Measurements from ENCODE around the gene MUC6.

Gene MUC6

GRCh38 chr11:1034001-1034400 lies 2.5 kb downstream of the MUC6 start:
- no peak for TF ChIP-seq TCF12 (IDR thresholded peaks at IDR 0.05; ENCODE audit: low read depth)
- no peak for TF ChIP-seq TAF1 (IDR thresholded peaks at IDR 0.05; ENCODE audit: low read depth)
- TF ChIP-seq, protein P1, sequence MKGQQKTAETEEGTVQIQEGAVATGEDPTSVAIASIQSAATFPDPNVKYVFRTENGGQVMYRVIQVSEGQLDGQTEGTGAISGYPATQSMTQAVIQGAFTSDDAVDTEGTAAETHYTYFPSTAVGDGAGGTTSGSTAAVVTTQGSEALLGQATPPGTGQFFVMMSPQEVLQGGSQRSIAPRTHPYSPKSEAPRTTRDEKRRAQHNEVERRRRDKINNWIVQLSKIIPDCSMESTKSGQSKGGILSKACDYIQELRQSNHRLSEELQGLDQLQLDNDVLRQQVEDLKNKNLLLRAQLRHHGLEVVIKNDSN (IDR thresholded peaks at IDR 0.05): no peak
- TF ChIP-seq, protein P2, sequence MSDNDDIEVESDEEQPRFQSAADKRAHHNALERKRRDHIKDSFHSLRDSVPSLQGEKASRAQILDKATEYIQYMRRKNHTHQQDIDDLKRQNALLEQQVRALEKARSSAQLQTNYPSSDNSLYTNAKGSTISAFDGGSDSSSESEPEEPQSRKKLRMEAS (IDR thresholded peaks at IDR 0.05): no peak
- TF ChIP-seq CEBPB (IDR thresholded peaks at IDR 0.05): no peak
- no peak for TF ChIP-seq EGR1 (IDR thresholded peaks at IDR 0.05)
- no peak for TF ChIP-seq CREB1 (IDR thresholded peaks at IDR 0.05; ENCODE audit: low read depth)
- no peak for TF ChIP-seq TEAD4 (IDR thresholded peaks at IDR 0.05)
- TF ChIP-seq NFIC (IDR thresholded peaks at IDR 0.05): no peak
- TF ChIP-seq, protein P3, sequence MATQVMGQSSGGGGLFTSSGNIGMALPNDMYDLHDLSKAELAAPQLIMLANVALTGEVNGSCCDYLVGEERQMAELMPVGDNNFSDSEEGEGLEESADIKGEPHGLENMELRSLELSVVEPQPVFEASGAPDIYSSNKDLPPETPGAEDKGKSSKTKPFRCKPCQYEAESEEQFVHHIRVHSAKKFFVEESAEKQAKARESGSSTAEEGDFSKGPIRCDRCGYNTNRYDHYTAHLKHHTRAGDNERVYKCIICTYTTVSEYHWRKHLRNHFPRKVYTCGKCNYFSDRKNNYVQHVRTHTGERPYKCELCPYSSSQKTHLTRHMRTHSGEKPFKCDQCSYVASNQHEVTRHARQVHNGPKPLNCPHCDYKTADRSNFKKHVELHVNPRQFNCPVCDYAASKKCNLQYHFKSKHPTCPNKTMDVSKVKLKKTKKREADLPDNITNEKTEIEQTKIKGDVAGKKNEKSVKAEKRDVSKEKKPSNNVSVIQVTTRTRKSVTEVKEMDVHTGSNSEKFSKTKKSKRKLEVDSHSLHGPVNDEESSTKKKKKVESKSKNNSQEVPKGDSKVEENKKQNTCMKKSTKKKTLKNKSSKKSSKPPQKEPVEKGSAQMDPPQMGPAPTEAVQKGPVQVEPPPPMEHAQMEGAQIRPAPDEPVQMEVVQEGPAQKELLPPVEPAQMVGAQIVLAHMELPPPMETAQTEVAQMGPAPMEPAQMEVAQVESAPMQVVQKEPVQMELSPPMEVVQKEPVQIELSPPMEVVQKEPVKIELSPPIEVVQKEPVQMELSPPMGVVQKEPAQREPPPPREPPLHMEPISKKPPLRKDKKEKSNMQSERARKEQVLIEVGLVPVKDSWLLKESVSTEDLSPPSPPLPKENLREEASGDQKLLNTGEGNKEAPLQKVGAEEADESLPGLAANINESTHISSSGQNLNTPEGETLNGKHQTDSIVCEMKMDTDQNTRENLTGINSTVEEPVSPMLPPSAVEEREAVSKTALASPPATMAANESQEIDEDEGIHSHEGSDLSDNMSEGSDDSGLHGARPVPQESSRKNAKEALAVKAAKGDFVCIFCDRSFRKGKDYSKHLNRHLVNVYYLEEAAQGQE (IDR thresholded peaks at IDR 0.05; ENCODE audit: low read depth): no peak

GRCh38 chr11:1033016-1033798 lies 3.3 kb downstream of the MUC6 start:
- TF ChIP-seq ZBTB7A (IDR thresholded peaks at IDR 0.05; ENCODE audit: low read depth) (0 out of 2 replicates have a peak, but pooled peaks have one; percentile 32), NFIC (IDR thresholded peaks at IDR 0.05) (no peak)

- TF ChIP-seq ZBTB7A (IDR thresholded peaks at IDR 0.05; ENCODE audit: low read depth) (no peak), YY1 (IDR thresholded peaks at IDR 0.05; ENCODE audit: low read depth) (no peak), EP300 (IDR thresholded peaks at IDR 0.05; ENCODE audit: borderline replicate concordance) (no peak), NFIC (IDR thresholded peaks at IDR 0.05) (no peak), TAF1 (IDR thresholded peaks at IDR 0.05; ENCODE audit: low read depth) (no peak), FOXM1 (IDR thresholded peaks at IDR 0.05; ENCODE audit: borderline replicate concordance, low read depth) (no peak), TCF12 (IDR thresholded peaks at IDR 0.05; ENCODE audit: low read depth) (no peak), CREB1 (IDR thresholded peaks at IDR 0.05; ENCODE audit: low read depth) (no peak), EGR1 (IDR thresholded peaks at IDR 0.05) (no peak), CEBPB (IDR thresholded peaks at IDR 0.05) (no peak)
- TF ChIP-seq, protein P1 (IDR thresholded peaks at IDR 0.05): no peak
- TF ChIP-seq, protein P3 (IDR thresholded peaks at IDR 0.05; ENCODE audit: low read depth): no peak
Measured at GRCh38 chr11:1032310-1032891, 4.1 kb downstream of the MUC6 start.

DNA sequence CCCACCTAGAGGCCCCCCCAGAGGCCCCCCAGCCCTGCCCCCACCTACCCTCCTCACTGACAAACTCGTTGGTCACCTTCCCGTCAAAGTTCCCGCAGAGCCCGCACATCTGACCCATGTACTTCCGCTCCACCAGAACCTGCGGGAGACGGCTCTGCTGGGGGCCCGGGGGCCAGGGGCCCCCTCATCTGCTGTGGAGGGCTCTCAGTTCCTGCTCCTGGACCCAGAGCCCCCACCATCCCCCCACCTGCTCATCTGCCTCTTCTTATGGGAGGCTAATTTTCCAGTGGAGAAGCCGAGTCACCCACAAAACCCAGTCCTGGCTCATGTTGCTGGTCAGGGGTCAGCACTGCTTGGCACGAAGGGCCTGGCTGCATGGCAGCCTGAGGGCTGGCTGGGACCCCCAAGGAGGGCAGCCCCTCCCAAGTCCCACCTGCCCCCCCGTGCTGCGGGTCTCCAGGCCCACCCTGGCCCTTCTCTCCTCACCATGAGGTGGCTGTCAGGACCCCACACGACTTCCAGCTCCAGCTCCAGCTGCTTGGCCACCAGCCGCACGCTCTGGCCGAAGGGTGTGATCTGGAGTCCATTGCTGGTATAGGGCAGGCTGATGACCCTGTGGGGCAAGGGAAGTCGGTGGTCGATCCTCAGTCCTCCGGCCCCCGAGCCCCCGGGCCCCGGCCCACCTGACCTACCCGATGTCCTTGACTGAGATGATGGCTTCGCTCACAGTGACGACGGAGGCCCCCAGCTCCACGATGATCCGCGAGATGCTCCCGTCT lies 5.2 kb downstream of the MUC6 start:
- TF ChIP-seq, protein P3 (IDR thresholded peaks at IDR 0.05; ENCODE audit: low read depth): no peak
- TF ChIP-seq CEBPB (IDR thresholded peaks at IDR 0.05): no peak
- TF ChIP-seq RAD21 (IDR thresholded peaks at IDR 0.05; ENCODE audit: low read depth): no peak
- TF ChIP-seq TAF1 (IDR thresholded peaks at IDR 0.05; ENCODE audit: low read depth): no peak
- no peak for TF ChIP-seq NFIC (IDR thresholded peaks at IDR 0.05)
- no peak for TF ChIP-seq YY1 (IDR thresholded peaks at IDR 0.05; ENCODE audit: low read depth)
- no peak for TF ChIP-seq TCF12 (IDR thresholded peaks at IDR 0.05; ENCODE audit: low read depth)
- TF ChIP-seq EP300 (IDR thresholded peaks at IDR 0.05; ENCODE audit: borderline replicate concordance): no peak
- TF ChIP-seq, protein P1 (IDR thresholded peaks at IDR 0.05): no peak
- TF ChIP-seq ZBTB7A (IDR thresholded peaks at IDR 0.05; ENCODE audit: low read depth): no peak
- no peak for TF ChIP-seq FOXM1 (IDR thresholded peaks at IDR 0.05; ENCODE audit: borderline replicate concordance, low read depth)
- TF ChIP-seq CREB1 (IDR thresholded peaks at IDR 0.05; ENCODE audit: low read depth): no peak
- TF ChIP-seq EGR1 (IDR thresholded peaks at IDR 0.05): no peak

Measured in Ishikawa (cell line).